Erythroblast (primary cell): ENCODE results near the gene KDM1A.

Experiments
- DNase-seq, 2 experiments: peaks; one replicate each; lab custom pipeline; 2025; lab: John Stamatoyannopoulos, UW
- GATA1 ChIP-seq: IDR thresholded peaks from 2 replicates; pipeline ENCODE4 v1.6.1; 2011; ENCODE audit warnings: low read depth, mild to moderate bottlenecking, control low read depth, low read length, moderate library complexity
- POLR2A ChIP-seq: IDR thresholded peaks from 2 replicates; pipeline ENCODE4 v1.6.1; 2011; ENCODE audit warnings: mild to moderate bottlenecking, low read length

Gene KDM1A

GRCh38 chr1:23118957-23119792 is 99.9 kb downstream of the KDM1A start:
- DNase-seq = peak in 1 of 2 experiments; percentile 68
- no peak for TF ChIP-seq GATA1
- TF ChIP-seq POLR2A = no peak

- TF ChIP-seq GATA1 = no peak
- no peak for TF ChIP-seq POLR2A
- DNase-seq = no peak
These were observed 101.1 kb downstream of the KDM1A start for GRCh38 chr1:23120383-23120782.

DNA sequence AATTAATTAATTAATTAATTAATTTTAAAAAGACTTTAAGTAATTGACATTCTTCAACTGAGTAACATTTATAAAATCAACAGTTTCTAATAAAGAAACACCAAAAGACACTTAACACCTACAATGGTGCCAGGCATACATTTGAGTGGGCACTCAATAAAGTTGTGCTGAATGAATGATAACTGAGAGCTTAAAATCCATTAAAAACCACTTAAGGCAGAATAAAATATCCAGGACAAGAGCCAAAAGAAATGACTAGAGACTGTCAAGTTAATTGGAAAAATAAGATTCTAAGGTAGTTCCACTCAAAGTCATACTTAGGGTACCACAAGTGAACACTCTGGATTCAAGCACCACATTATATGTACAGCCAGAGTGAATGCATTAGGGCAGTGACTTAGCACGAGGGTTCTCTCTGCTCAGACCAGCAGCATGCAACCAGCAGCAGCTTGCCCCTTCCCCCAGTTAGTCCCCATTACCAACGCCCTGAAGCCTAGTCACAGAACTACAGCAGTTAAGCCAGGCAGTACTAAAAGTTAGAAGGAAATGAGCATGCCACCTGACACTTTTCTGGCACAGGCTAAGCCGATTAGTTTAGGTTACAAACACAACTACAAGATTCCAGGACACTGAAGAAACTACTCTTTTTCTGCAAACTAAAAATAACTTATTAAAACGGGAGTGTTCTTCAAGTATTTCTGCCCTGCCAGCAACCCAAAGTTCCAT is 102.9 kb downstream of the KDM1A start:
- no peak for DNase-seq
- TF ChIP-seq POLR2A (no peak), GATA1 (no peak)

- DNase-seq = no peak
- TF ChIP-seq POLR2A = no peak
- TF ChIP-seq GATA1 = no peak
These were observed 103.5 kb downstream of the KDM1A start for GRCh38 chr1:23122796-23123195.

DNA sequence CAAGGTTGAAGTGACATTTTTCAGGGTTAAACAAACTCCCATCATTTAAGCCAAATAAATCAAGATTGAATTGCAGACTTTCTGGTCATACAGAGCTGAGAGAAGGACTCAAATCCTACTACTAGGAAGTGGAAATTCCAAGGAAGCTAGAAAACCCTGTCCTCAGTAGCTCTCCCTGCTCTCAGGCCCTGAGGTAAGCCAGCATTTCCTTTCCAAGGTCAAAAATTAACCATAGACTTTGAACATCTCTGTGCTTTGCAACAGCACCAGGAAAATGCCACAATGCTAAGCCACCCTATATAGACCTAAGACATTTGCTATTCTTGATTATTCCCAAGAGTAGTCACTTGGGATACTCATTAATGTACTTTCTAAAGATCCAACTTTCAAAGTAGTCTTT is 104.3 kb downstream of the KDM1A start:
- no peak for TF ChIP-seq POLR2A
- TF ChIP-seq GATA1 = no peak
- DNase-seq = no peak

- TF ChIP-seq GATA1 (no peak), POLR2A (no peak)
- no peak for DNase-seq
These were observed 105.2 kb downstream of the KDM1A start for GRCh38 chr1:23124259-23125026.

- no peak for TF ChIP-seq POLR2A
- no peak for TF ChIP-seq GATA1
- DNase-seq = no peak
These were observed 106.2 kb downstream of the KDM1A start for GRCh38 chr1:23125489-23125888.

- no peak for DNase-seq
- no peak for TF ChIP-seq POLR2A
- TF ChIP-seq GATA1 = no peak
These were observed 106.9 kb downstream of the KDM1A start for GRCh38 chr1:23126200-23126599.

DNA sequence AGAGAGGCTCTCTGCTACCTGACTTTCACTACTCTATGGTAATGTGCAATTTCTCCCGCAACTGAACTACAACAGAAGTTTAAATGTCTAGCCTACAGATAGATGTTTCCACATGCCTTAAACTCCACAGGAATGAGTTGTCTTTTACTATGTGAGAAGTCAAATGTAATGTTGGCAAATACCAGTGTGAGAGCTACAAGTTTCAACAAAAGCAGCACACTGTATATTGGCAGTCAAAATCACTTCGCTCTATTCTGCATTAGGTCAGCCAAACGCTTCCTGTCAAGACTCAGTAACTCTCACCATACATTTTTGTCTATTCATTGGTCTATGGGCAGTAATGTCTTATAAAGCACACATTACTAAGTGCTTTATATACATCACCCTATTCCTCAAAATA is 107.5 kb downstream of the KDM1A start:
- DNase-seq = no peak
- TF ChIP-seq GATA1 (no peak), POLR2A (no peak)

DNA sequence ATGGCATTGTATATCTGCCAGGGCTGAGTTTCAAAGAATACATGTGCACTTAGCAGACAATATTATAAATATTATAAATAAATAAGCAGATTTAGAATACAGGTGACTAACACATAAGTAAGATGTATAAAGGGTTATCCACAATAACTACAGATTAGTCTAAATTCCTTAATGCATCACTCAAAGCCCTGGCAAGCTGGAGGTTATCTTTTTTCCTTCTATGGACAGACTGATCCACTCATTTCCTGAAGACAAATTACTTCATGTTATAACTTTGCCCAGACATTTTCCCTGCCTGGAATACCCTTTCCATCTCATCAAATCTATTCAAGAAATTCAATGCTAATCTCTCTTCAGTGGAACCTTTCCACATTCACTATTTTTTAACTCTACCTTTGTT is 110.6 kb downstream of the KDM1A start:
- TF ChIP-seq POLR2A (no peak), GATA1 (no peak)
- DNase-seq = no peak

- no peak for DNase-seq
- no peak for TF ChIP-seq POLR2A
- no peak for TF ChIP-seq GATA1
These were observed 112.8 kb downstream of the KDM1A start for GRCh38 chr1:23132033-23132432.
